Stimulated activated CD4-positive, alpha-beta T cell treated with anti-CD3 and anti-CD28 coated beads, Interleukin-2, amount 100 ng/mL, for 48 hours (primary cell): Measurements from ENCODE around the gene CKAP4.
A peak's percentile ranks its signal among the peaks of the same experiment; 100 is the strongest.

Experiments
- DNase-seq, 2 donors: peaks; one replicate each; pipeline ENCODE4 v3.0.0-alpha.2; 2020

Gene CKAP4

GRCh38 chr12:106238146-106238545 lies 9.7 kb downstream of the CKAP4 start:
- DNase-seq: no peak

- no peak for DNase-seq
These were observed 12.1 kb downstream of the CKAP4 start for GRCh38 chr12:106235770-106236169.

GRCh38 chr12:106234449-106234848 lies 13.4 kb downstream of the CKAP4 start:
- DNase-seq: no peak

GRCh38 chr12:106233011-106233410 lies 14.8 kb downstream of the CKAP4 start:
- DNase-seq: no peak

GRCh38 chr12:106229036-106229591 lies 18.7 kb downstream of the CKAP4 start:
- no peak for DNase-seq

GRCh38 chr12:106228320-106228710 lies 19.5 kb downstream of the CKAP4 start:
- no peak for DNase-seq

- no peak for DNase-seq
These were observed 20.0 kb downstream of the CKAP4 start for GRCh38 chr12:106227641-106228319.

GRCh38 chr12:106226884-106227640 lies 20.8 kb downstream of the CKAP4 start:
- no peak for DNase-seq

GRCh38 chr12:106224355-106224706 lies 23.5 kb downstream of the CKAP4 start:
- no peak for DNase-seq

GRCh38 chr12:106223485-106224354 lies 24.1 kb downstream of the CKAP4 start:
- peak; percentile 69 to 71 for DNase-seq

- no peak for DNase-seq
These were observed 27.3 kb downstream of the CKAP4 start for GRCh38 chr12:106220536-106220935.

GRCh38 chr12:106219043-106219442 lies 28.8 kb downstream of the CKAP4 start:
- no peak for DNase-seq

- no peak for DNase-seq
These were observed 30.1 kb downstream of the CKAP4 start for GRCh38 chr12:106217706-106218105.

GRCh38 chr12:106214571-106214970 lies 33.2 kb downstream of the CKAP4 start:
- no peak for DNase-seq

GRCh38 chr12:106213662-106214061 lies 34.2 kb downstream of the CKAP4 start:
- no peak for DNase-seq

GRCh38 chr12:106211973-106212372 lies 35.8 kb downstream of the CKAP4 start:
- no peak for DNase-seq

GRCh38 chr12:106205208-106206069 lies 42.4 kb downstream of the CKAP4 start:
- no peak for DNase-seq

GRCh38 chr12:106204312-106204711 lies 43.5 kb downstream of the CKAP4 start:
- DNase-seq: no peak

GRCh38 chr12:106197906-106198623 lies 49.8 kb downstream of the CKAP4 start:
- no peak for DNase-seq

- no peak for DNase-seq
These were observed 52.2 kb downstream of the CKAP4 start for GRCh38 chr12:106195621-106196027.

GRCh38 chr12:106194351-106194750 lies 53.5 kb downstream of the CKAP4 start:
- no peak for DNase-seq
